Nucleus accumbens (tissue), 56 donors: ENCODE data around the gene ABCA7.

Experiments used
- DNase-seq, 56 donors: peaks; one replicate each; lab custom pipeline; 2025; lab: John Stamatoyannopoulos, UW

Gene ABCA7

GRCh38 chr19:1001538-1002166 is 38.3 kb upstream of the ABCA7 start:
- peak in 13 of 56 donors; percentile 1 to 49 (median 13) for DNase-seq

GRCh38 chr19:1002600-1002999 is 37.3 kb upstream of the ABCA7 start:
- DNase-seq: no peak

GRCh38 chr19:1003283-1003682 is 36.6 kb upstream of the ABCA7 start:
- DNase-seq: no peak

GRCh38 chr19:1004204-1004802 is 35.6 kb upstream of the ABCA7 start:
- DNase-seq: no peak

DNA sequence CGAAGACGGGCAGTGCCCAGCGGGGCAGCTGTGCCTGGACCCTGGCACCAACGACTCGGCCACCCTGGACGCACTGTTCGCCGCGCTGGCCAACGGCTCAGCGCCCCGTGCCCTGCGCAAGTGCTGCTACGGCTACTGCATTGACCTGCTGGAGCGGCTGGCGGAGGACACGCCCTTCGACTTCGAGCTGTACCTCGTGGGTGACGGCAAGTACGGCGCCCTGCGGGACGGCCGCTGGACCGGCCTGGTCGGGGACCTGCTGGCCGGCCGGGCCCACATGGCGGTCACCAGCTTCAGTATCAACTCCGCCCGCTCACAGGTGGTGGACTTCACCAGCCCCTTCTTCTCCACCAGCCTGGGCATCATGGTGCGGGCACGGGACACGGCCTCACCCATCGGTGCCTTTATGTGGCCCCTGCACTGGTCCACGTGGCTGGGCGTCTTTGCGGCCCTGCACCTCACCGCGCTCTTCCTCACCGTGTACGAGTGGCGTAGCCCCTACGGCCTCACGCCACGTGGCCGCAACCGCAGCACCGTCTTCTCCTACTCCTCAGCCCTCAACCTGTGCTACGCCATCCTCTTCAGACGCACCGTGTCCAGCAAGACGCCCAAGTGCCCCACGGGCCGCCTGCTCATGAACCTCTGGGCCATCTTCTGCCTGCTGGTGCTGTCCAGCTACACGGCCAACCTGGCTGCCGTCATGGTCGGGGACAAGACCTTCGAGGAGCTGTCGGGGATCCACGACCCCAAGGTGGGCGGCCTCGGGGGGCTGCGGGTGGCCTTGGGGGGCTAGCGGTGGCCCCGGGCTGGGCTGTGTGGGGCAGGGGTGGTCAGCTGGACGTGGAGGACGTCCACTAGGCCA is 34.9 kb upstream of the ABCA7 start:
- no peak for DNase-seq

DNA sequence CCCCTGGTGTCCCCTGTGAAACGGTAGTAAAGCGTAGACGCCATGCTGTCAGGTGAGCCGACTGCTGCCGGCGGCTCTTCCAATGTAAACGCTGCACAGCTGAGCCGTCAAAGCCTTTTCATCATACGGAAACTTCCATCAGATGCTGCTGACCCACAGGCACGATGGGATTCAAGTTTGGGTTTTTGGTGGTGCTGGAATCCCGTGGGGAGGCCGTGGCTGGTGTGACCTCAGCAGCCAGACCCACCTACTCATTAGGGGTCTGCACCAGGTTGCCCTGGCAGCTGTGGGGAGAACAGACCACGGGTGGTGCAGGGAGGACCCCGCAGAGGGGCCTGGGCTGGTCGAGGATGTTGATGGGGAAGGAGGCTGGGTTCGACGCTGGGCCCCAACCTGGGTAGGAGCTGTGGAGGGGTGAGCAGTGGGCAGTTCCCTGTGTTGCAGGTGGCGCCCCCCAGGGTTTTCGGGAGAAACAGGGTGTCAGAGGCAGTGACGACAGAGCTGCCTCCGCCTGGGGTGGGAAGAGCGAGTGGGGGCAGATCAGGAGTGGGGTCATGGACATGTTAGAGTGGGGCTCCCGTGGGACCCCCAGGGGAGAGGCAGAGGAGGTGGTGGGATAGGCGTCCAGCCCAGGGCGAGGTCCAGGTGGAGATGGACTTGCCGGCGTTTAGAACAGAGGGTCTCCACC is 33.1 kb upstream of the ABCA7 start:
- DNase-seq: no peak

DNA sequence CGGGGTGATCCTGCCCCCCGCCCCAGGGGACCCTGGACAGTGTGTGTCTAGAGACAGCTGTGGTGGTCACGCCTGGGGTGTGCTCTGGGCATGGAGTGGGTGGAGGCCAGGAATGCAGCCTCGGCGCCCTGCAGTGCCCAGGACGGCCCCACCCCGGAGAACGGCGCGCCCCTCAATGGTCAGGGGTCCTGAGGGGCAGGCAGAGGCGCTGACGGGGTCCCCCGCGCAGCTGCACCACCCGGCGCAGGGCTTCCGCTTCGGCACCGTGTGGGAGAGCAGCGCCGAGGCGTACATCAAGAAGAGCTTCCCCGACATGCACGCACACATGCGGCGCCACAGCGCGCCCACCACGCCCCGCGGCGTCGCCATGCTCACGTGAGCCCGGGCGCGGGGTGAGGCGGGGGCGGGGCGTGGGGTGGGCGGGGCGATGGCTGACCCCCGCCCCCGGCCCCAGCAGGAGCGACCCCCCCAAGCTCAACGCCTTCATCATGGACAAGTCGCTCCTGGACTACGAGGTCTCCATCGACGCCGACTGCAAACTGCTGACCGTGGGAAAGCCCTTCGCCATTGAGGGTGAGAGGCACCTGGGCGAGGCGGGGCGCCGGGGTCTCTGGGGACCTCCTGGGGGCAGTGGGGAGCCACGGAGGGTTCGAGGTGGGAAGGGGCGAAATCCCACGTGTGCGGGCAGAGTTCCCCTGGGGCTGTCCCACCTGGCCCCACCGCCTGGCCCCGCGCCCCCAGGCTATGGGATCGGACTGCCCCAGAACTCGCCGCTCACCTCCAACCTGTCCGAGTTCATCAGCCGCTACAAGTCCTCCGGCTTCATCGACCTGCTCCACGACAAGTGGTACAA is 32.3 kb upstream of the ABCA7 start:
- DNase-seq: no peak

DNA sequence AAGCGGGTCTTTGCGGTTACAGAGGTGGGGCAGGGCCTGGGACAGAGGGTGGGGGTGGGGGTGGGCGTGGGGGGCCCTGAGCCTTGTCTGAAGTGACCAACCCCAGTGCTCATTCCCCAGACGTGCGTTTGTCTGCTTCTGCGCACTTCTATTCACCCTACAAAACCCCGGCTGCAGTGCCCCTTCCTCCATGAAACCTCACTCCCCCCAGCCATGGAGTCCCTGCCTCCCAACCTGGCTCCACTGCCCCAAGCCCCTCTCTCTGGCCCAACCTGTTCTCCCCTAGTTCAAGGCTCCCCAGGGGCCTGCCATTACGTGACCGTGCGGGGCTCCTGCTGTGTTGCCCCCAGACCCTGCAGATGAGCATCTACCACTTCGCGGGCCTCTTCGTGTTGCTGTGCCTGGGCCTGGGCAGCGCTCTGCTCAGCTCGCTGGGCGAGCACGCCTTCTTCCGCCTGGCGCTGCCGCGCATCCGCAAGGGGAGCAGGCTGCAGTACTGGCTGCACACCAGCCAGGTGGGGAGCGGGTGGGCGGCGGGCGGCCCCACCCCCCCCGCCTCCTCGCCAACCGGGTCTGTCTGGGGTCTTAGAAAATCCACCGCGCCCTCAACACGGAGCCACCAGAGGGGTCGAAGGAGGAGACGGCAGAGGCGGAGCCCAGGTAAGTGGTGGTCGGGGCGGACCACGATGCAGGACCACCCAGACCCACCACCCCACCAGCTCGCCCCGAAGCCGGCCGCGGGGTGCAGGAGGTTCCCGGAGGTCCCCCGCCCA is 31.5 kb upstream of the ABCA7 start:
- DNase-seq: no peak

DNA sequence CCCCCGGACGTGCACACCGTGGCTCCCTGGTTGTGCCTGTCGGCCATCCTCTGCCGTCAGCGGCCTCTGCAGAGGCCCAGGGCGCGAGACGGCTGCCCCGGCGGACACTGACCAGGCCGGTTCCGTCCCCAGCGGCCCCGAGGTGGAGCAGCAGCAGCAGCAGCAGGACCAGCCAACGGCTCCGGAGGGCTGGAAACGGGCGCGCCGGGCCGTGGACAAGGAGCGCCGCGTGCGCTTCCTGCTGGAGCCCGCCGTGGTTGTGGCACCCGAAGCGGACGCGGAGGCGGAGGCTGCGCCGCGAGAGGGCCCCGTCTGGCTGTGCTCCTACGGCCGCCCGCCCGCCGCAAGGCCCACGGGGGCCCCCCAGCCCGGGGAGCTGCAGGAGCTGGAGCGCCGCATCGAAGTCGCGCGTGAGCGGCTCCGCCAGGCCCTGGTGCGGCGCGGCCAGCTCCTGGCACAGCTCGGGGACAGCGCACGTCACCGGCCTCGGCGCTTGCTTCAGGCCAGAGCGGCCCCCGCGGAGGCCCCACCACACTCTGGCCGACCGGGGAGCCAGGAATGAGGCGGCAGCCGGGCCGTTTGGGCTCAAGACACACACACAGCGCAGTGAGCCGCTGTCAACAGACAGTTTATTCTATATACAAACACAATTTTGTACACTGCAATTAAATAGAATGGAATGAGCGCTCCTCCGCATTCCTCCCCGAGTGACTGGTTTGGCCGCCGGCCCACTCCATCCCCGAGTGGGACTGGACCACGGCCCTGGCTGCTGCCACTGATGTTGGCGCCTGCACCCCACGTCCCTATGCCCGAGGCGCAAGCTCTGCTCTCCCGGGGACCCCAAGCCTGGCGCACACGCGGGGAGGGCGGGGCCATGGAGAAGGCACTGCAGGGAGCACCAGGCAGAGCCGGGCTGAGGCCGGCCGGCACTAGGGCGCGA is 30.6 kb upstream of the ABCA7 start:
- DNase-seq: no peak

- no peak for DNase-seq
Measured at GRCh38 chr19:1009981-1010538, 29.8 kb upstream of the ABCA7 start.

GRCh38 chr19:1010586-1011510 is 29.1 kb upstream of the ABCA7 start:
- DNase-seq: no peak

DNA sequence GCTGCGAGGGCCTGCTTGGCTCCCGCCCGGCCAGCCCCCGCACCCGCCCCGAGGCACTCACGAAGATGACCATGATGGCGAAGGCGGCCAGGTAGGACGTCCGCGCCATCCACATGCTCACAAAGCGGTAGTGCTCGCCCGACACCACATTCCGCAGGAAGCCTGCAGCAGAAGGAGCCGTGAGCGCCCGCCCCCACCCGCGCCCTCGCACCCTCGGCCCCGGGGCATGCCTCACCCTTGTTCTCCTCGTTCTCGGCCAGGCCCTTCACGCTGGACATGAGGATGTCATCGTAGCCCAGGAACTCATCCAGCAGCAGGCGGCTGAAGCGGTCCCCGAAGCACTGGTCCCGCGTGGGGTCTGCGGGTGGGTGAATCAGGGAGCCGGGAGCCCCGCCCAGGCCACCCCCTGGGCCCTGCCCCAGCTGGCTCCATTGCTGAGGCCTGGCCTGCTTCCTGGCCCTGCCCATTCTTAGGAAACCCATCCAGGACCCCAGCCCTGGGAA is 28.0 kb upstream of the ABCA7 start:
- DNase-seq: no peak

DNA sequence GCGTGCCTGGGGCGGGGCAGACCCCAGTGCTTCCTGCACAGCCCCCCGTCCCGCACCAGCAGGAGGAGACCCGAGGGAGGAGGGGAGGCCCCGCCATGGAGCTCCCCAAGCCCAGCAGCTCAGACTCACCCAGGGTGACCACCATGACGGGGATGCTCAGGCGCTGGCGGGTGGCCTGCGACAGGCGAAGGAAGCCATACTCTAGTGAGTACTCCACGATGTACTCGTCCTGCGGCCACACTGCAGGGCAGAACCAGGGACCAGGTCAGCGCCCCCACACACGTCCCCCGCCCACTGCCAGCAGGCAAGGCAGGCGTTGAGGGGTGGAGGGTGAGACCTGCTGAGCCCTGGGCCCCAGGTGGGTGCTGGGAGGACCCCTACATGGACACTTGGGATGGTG is 27.6 kb upstream of the ABCA7 start:
- DNase-seq: no peak

- DNase-seq: no peak
Measured at GRCh38 chr19:1013218-1013617, 26.7 kb upstream of the ABCA7 start.

DNA sequence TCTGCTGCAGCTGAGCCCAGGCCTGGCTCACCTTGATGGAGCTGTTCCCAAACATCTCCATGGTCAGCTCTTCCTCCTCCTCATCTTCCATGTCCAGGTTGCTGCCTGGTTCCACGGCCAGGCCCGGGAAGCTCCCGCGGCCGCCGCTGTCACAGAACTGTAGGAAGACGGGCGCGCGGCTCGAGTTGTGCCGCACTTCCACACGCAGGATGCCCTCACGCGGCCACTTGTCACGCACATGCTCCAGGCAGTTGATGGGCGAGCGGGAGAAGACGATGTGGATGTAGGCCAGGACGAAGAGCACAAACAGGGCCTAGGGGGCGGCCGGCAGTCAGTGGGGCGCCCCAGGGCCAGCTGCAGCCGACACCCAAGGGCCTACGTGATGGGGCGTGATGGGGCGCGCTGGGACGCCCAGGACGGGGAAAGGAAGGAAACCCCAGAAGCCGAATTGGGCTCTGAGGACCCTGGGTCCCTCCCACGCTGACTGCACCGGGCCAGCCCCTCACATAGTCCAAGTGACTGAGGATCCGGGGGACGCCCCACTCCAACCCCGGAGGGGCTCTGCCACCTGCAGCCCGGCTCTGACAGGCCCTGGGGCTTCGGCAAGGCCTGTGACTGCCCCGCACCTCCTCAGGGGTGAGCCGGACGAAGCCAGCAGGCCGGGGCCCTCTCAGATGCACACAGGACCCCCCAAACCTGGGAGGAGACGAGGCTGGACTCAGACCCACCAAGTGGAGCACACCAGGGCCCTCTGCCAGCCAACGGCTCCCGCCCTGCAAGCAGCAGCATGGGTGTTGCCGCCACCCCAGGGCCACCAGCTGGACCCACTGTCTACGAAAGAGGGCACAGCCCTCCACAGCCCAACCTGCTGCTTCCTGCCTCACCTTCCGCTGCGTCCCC is 25.5 kb upstream of the ABCA7 start:
- no peak for DNase-seq
